Measurements from ENCODE around the gene ITGB5. TPM values are rescaled to one million over a fixed set of nuclear protein-coding genes. Genes with fewer than 3 reads are reported as not detected.
"Not testable (repeated sequence)": the region's sequence is repeated elsewhere in the genome, so short reads cannot be mapped to it uniquely, and the experiment has no call there.

Gene ITGB5
- polyA plus RNA-seq, 4 donors = 84.1 to 114 (median 94.0) TPM

- no peak for DNase-seq (ENCODE audit: low read depth in 4 of 4, low spot score in 2 of 4)
These were observed 94.7 kb downstream of the ITGB5 start for GRCh38 chr3:124792341-124793040.

DNA sequence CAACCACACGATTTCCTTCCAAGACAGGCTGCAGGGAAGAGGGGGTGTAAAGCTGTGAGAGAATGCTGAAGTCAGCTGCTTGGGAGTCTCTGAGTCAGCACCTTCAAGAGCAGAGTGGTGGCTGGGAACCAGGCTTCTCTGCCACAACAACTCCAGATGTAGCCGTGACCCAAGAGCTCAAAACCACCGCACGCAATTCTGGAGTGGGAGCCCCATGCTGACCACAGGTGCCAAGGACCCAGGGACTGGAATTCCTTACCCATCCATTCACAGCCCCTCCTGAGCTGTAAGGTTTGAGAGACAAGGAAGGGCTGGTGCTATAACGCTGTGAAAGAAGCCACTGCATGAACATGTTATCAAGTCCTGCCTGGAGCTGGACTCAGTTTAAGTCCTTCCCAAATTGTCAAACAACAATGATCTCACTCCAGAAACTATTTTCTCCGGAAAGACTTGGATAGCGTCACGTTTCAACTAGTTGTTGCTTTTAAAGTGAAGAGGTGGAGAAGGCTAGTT lies 95.5 kb downstream of the ITGB5 start:
- no peak for DNase-seq (ENCODE audit: low read depth in 4 of 4, low spot score in 2 of 4)

GRCh38 chr3:124791142-124791541 lies 96.0 kb downstream of the ITGB5 start:
- no peak for DNase-seq (ENCODE audit: low read depth in 4 of 4, low spot score in 2 of 4)

DNA sequence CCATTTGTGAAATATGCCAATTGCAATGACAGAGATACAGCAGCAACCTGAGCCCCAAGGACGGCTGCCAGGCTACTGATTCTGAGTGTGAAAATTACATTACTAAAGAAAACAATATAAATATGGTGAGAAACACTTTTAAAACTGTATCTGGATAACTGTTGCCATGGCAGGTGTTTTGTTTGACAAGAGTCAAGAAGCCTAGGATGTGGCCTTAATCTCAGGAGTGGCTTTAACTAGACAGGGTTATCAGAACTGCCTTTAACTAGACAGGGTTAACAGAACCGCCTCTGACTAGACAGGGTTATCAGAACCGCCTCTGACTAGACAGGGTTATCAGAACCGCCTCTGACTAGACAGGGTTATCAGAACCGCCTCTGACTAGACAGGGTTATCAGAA lies 98.1 kb downstream of the ITGB5 start:
- not testable (repeated sequence) for DNase-seq (ENCODE audit: low read depth in 4 of 4, low spot score in 2 of 4)

DNA sequence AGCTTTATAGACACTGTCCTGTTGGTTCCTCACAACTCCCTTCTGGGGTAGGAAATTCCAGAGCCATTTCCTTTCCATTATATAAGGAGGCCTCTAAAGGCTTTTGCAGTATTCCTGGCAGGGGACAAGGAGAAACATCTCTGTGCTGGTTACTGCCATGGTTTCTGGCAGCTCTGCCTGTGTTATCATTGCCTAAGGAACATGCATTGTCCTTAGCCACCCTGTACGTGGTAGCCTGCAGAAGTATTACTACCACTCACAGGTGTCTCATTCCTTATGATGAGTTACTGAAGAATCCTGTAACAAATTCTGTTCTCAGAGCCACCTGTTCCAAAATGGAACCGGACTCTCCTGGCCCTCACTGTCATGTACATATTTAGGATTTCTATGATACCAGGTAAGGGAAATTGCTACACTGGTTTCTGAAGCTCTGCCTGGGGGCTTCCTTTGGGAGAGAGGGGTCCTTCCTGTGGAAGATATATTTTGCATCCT lies 98.9 kb downstream of the ITGB5 start:
- no peak for DNase-seq (ENCODE audit: low read depth in 4 of 4, low spot score in 2 of 4)

DNA sequence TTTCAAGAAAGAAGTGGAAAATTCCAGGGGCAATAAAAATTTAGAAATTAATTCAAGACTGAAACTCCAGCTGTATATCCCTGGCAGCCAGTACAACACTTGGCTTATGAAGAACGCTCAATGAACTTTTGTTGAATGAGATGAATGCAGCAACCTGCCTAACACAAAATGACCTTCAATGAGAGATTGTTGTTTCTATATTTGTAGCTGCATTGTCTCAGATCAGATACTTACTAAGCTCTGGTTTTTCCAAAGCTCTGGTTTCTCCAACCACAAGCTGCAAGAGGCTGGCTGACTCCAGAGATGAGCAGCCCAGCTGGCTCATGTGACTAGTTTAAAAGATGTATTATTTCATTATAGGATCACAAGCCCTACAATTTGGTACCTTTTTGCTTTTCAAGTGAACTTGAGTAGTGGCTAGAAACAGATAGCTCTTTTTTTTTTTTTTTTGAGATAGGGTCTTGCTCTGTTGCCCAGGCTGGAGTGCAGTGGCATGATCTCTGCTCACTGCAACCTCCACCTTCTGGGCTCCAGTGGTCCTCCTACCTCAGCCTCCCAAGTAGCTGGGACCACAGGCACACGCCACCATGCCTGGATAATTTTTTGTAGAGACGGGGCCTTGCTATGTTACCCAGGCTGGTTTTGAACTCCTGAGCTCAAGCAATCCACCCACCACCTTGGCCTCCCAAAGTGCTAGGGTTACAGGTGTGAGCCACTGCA lies 99.5 kb downstream of the ITGB5 start:
- no peak for DNase-seq (ENCODE audit: low read depth in 4 of 4, low spot score in 2 of 4)

- DNase-seq (ENCODE audit: low read depth in 4 of 4, low spot score in 2 of 4) = no peak
These were observed 100.5 kb downstream of the ITGB5 start for GRCh38 chr3:124786511-124787241.

DNA sequence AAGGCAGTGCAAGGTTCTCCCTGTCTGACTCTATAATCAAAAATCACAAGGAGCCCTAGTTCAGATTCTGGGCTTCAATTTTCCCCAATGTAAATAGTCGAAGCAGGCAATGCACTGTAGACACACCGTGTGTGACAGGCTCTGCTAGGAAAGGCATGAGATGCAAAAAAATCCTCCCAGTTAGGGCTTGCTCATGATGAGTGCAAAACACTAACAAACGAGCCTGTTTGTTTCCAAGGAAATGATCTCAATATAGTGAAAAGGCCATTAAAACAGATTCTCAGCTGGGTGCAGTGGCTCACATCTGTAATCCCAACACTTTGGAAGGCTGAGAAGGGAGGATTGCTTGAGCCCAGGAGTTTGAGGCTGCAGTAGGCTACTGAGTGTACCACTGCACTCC lies 101.2 kb downstream of the ITGB5 start:
- DNase-seq (ENCODE audit: low read depth in 4 of 4, low spot score in 2 of 4) = no peak

DNA sequence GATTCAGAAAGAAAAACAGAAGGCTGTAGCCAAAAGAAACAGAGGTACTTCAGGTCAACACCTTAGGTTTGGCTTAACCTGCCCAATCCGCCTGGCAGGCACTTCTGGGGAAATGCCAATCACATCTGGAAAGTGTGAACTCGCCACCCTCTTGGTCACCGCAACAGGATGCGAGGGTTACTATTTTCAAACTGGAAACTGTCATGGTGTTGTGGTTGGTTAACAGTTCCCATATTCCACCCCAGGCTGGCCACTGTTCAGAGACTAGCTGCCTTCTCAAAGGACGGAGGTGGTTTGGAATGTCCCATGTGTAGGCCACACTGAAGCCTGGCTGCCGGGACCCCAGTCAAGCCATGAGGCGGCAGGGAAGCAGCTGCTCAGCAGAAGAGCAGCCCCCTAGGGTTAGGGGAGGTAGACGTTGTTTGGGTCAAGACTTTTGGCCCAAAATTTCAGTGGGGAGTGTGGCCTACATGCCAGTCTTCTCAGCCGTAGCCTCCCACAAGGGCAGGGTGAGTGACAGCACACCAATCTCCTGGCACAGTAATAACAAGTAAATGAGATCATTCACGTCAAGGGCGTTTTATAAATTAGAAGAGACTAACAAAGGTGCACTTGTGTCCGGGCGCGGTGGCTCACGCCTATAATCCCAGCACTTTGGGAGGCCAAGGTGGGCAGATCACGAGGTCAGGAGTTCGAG lies 102.3 kb downstream of the ITGB5 start:
- DNase-seq (ENCODE audit: low read depth in 4 of 4, low spot score in 2 of 4) = no peak

- DNase-seq (ENCODE audit: low read depth in 4 of 4, low spot score in 2 of 4) = no peak
These were observed 103.5 kb downstream of the ITGB5 start for GRCh38 chr3:124783696-124784095.

- not testable (repeated sequence) for DNase-seq (ENCODE audit: low read depth in 4 of 4, low spot score in 2 of 4)
These were observed 104.8 kb downstream of the ITGB5 start for GRCh38 chr3:124782377-124782712.

DNA sequence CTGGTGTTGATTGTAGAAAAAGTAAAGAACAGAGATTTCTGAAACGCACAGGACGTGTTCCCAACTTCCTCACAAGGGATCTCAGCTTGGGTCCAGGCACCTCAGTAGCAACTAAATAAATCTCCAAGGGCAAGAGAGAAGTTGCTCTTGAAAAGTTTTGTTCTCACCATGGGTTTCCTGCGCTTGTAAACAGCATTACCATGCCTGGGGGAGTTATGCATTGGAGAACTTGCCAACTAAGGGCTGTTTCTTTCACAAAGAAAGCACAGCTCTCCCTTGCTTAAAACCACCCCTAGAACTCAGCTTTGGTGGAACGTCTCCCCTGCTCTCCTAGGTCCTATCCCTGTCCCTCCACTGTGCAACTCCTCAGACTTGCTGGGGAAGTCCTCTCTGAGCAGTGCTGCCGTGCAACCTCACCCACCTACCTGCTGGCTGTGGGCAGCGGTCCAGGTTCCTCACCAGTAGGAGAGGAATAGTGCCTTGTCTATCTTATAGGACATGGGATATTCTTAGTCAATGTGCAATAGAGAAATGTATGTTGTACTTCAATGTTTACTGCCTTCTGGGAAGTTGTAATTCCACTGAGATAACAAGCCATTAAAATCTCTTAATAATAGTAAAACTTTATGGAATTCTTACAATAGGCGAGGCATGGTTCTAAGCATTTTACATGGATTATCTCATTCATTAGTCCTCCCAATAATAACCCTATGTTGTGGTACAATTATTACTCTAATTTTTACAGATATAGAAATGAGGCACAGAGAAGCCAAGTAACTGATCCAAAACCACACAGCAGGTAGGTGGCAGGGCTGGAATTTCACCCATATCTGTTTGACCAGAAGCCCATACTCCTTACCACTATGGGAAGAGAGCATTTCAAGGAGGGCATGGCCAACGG lies 105.4 kb downstream of the ITGB5 start:
- DNase-seq (ENCODE audit: low read depth in 4 of 4, low spot score in 2 of 4) = no peak

DNA sequence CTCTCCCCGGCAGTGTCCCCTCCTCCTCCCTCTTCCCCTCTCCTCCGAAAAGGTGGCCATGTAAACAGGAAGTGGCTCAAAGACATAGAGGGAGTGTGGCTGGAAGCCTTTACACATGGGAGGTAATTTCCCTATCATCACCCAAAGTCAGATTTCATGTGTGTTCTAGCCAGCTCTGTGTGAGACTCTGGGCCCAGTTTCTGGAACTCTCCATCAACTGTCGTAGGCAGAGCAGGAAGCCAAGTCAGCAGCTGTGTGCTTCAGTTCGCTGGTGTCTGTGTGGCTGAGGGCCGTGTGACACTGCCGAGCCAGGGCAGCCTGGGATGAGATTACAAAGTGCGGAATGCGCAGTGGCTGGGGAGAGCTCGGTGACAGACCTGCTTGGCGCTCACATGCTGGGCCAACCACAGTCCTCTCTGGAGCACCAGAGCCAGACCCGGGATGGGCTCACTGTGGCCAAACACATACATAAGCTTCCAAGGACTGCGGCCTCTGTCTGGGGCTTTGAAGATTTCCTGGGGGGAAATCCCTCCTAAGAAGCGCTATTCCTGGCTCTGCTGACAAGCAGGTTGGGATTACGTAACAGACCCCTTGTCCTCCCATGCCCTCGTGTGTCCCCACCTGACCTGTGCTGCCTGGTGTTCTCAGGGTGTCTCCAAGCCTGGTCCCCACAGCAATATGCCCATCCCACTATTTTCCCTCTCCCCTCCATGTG lies 106.2 kb downstream of the ITGB5 start:
- DNase-seq (ENCODE audit: low read depth in 4 of 4, low spot score in 2 of 4) = no peak

GRCh38 chr3:124780356-124780755 lies 106.8 kb downstream of the ITGB5 start:
- DNase-seq (ENCODE audit: low read depth in 4 of 4, low spot score in 2 of 4) = no peak

DNA sequence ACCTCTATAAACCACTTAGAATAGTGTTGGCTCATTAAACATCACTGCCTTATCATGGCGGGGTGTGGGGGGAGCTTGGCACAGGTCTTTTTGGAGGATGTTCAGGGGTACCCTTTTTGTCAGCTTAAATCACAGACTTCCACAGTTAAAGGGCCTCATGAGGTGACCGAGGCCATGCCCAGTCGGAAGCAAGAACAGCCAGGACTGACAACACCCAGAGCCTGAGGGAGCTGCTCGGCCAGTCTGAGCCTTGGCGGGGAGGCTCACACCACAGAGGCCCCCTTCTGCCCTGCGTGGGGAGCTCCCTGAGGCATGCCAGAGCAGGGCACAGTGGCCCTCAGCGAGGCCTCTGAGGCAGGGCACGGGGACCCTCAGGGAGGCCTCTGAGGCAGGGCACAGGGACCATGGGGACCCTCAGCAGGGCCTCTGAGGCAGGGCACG lies 107.4 kb downstream of the ITGB5 start:
- no peak for DNase-seq (ENCODE audit: low read depth in 4 of 4, low spot score in 2 of 4)

- no peak for DNase-seq (ENCODE audit: low read depth in 4 of 4, low spot score in 2 of 4)
These were observed 108.0 kb downstream of the ITGB5 start for GRCh38 chr3:124779116-124779515.

GRCh38 chr3:124777762-124778470 lies 109.2 kb downstream of the ITGB5 start:
- no peak for DNase-seq (ENCODE audit: low read depth in 4 of 4, low spot score in 2 of 4)

DNA sequence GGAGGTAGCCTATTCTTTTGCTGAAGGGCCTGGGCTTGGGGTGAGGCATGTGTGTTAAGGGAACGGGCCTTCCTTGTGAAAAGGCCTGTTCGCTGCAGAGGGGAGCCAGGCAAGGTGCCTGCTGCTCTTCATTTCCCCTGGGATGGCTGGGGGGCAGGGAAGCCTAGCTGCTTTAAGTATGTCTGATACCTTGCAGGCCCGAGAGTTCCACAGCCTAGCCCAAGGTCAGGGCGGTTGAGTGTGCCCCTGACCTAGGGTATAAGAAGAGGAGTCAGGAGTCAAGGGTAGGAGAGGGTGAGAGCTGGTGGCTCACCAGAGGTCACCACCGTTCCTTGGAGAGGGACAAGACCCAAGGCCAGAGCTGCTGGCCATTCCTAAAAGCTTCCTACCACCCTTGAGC lies 110.3 kb downstream of the ITGB5 start:
- DNase-seq (ENCODE audit: low read depth in 4 of 4, low spot score in 2 of 4) = no peak

Measured in left renal cortex interstitium (tissue), 4 donors.